GM12878 (cell line): ENCODE measurements around the gene RAPGEF6. TPM values are rescaled to one million over a fixed set of nuclear protein-coding genes. Genes with fewer than 3 reads are reported as not detected.

Experiments used
- BCL11A ChIP-seq: IDR thresholded peaks from 2 replicates; pipeline ENCODE4 v1.6.1; 2011; ENCODE audit warnings: low read depth, low read length
- CEBPZ ChIP-seq: fragments of 150-350 bp; IDR thresholded peaks from 2 replicates; pipeline ENCODE4 v1.6.1; 2016; ENCODE audit warnings: low read depth, low read length
- E2F4 ChIP-seq: IDR thresholded peaks from 2 replicates; pipeline ENCODE4 v1.6.1; 2012; ENCODE audit warnings: low read depth, low read length, improper control_type of control experiment
- EGR1 ChIP-seq, 2 experiments: IDR thresholded peaks; 1 replicate in 1 of 2; 2 replicates in 1 of 2; pipeline ENCODE4 v1.6.1; 2011 to 2012; ENCODE audit warnings: low read depth in 2 of 2, low read length in 2 of 2, borderline replicate concordance in 1 of 2, mild to moderate bottlenecking in 1 of 2, moderate library complexity in 1 of 2
- GATAD2B ChIP-seq: fragments of 450-650 bp; conservative IDR thresholded peaks from 2 replicates; pipeline ENCODE4 v1.6.1; 2017; ENCODE audit warnings: low read depth, mild to moderate bottlenecking, moderate library complexity
- JUND ChIP-seq: IDR thresholded peaks from 2 replicates; pipeline ENCODE4 v1.6.1; 2012; ENCODE audit warnings: low read depth, mild to moderate bottlenecking, low read length, improper control_type of control experiment, moderate library complexity
- NRF1 ChIP-seq: conservative IDR thresholded peaks from 2 replicates; pipeline ENCODE4 v1.6.1; 2011; ENCODE audit warnings: mild to moderate bottlenecking, low read depth, low read length, improper control_type of control experiment
- POLR2A ChIP-seq: IDR thresholded peaks from 2 replicates; pipeline ENCODE4 v1.6.1; 2011; ENCODE audit warnings: low read depth, mild to moderate bottlenecking, low read length
- POU2F2 ChIP-seq: IDR thresholded peaks from 3 replicates; pipeline ENCODE4 v1.6.1; 2011; ENCODE audit warnings: low read depth, mild to moderate bottlenecking, low read length, borderline replicate concordance
- RAD21 ChIP-seq: IDR thresholded peaks from 2 replicates; pipeline ENCODE4 v1.6.1; 2011; ENCODE audit warnings: mild to moderate bottlenecking, low read depth, low read length, moderate library complexity; ENCODE audit not compliant: insufficient read depth
- RB1 ChIP-seq: fragments of 450-650 bp; formaldehyde crosslinking; IDR thresholded peaks from 2 replicates; pipeline ENCODE4 v1.6.1; 2017; ENCODE audit warnings: mild to moderate bottlenecking, borderline replicate concordance
- RELA ChIP-seq: fragments of 450-650 bp; IDR thresholded peaks from 2 replicates; pipeline ENCODE4 v1.8.0; 2014; ENCODE audit warnings: borderline replicate concordance; ENCODE audit not compliant: partially characterized antibody
- YY1 ChIP-seq: IDR thresholded peaks from 2 replicates; pipeline ENCODE4 v1.6.1; 2011; ENCODE audit warnings: low read depth, mild to moderate bottlenecking, low read length
- ZBTB11 ChIP-seq: fragments of 450-650 bp; formaldehyde crosslinking; IDR thresholded peaks from 2 replicates; pipeline ENCODE4 v1.5.0; 2022; ENCODE audit warnings: mild to moderate bottlenecking, missing genetic modification characterization
- ZNF274 ChIP-seq: IDR thresholded peaks from one replicate; pipeline ENCODE4 v1.8.0; 2011; ENCODE audit not compliant: insufficient read length, insufficient read depth
- ZNF384 ChIP-seq: IDR thresholded peaks from 2 replicates; pipeline ENCODE4 v1.6.1; 2012; ENCODE audit warnings: low read depth, mild to moderate bottlenecking, low read length, improper control_type of control experiment, borderline replicate concordance
- polyA plus RNA-seq, 11 experiments: library from polyadenylated mRNA; depleted of rRNA in 4 of 11; unstranded in 6 of 11; stranded (reverse) in 5 of 11; fragments of >200 nt; fragmentation: Nextera tagmentation in 4 of 11; fragmentation: Illumina TruSeq in 1 of 11; extraction: Ambion mirVana in 4 of 11; extraction: Trizol in 1 of 11; gene quantifications; 1 replicate in 1 of 11; 2 replicates in 10 of 11; pipeline versions ENCODE4 v1.2.1 to v1.2.3, GENCODE V29; 2011 to 2016; ENCODE audit warnings: inconsistent platforms in 2 of 11, missing spikeins in 2 of 11, low read depth in 1 of 11
- total RNA-seq, 4 experiments: library from RNA; depleted of rRNA in 3 of 4; stranded (reverse); fragments of >200 nt in 3 of 4; fragmentation: Illumina TruSeq in 1 of 4; extraction: Trizol in 1 of 4; gene quantifications; 2 replicates each; pipeline versions ENCODE4 v1.2.1 to v1.2.3, GENCODE V29; 2013 to 2021

RAPGEF6 gene
- total and polyA plus RNA-seq, 10 of the 15 experiments (the other 5 are each of a cell fraction or from before 2014, with no cell fraction given), result 2.9 to 24.0 (median 14.2) TPM

DNA sequence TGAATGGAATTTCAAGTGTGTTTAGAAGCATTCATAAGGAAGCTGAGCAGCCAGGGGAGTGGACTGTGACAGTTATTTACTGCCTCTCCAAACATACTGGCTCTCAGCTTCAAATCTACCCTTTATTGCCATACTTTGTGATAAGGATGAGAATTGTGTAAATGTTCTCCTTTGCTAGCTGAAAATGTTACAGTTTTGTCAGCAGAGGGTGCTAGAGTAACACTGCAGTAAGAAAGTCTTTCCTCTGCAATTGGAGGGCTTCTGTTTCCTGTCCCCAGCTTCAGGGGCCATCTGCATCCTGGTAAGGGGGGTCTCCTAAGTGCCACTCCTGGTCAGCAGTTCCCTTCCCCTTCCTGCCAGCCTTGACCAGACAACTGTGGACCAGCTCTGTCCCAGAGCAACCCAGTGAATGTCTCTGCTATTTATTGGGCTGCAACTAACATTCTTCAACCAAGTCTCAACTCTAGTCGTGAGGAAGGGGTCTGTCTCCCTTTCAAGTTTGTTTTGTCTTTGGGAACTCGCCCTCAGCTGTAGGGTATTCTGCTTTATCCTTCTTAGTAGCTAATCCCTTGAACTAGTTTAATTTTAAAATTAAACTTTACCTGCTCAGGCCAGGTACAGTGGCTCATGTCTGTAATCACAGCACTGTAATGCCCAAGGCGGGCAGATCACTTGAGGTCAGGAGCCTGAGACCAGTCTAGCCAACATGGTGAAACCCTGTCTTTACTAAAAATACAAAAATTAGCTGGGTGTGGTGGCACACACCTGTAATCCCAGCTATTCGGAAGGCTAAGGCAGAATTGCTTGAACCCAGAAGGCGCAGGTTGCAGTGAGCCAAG lies 45.3 kb downstream of the RAPGEF6 start (continued):
- no peak for TF ChIP-seq CEBPZ
- TF ChIP-seq RB1, result 0 out of 2 replicates have a peak, but pooled peaks have one; percentile 25
- TF ChIP-seq GATAD2B, result 0 out of 2 replicates have a peak, but pooled peaks have one; percentile 21
- no peak for TF ChIP-seq JUND
- no peak for TF ChIP-seq ZNF384
- no peak for TF ChIP-seq EGR1 (IDR thresholded peaks at IDR 0.05; ENCODE audit: borderline replicate concordance in 1 of 2, low read depth in 2 of 2, low read length in 2 of 2)
- TF ChIP-seq RELA, result no peak
- TF ChIP-seq ZNF274, result no peak
- TF ChIP-seq E2F4, result no peak
- TF ChIP-seq YY1, result 0 out of 2 replicates have a peak, but pooled peaks have one; percentile 33
- no peak for TF ChIP-seq POU2F2
- no peak for TF ChIP-seq ZBTB11 (CRISPR knock-in tag)
- TF ChIP-seq RAD21, result peak; percentile 96
- TF ChIP-seq NRF1, result no peak
- no peak for TF ChIP-seq POLR2A
- no peak for TF ChIP-seq BCL11A
